Effector CD8-positive, alpha-beta T cell (primary cell): ENCODE data around the gene ITPR2.
"Not testable (repeated sequence)": the region's sequence is repeated elsewhere in the genome, so short reads cannot be mapped to it uniquely, and the experiment has no call there.

Experiments
- DNase-seq: peaks from one replicate; lab custom pipeline; 2025; lab: John Stamatoyannopoulos, UW
- total RNA-seq, 4 experiments: gene quantifications; one replicate each; lab custom pipeline; 2026; lab: John Stamatoyannopoulos, UW

The ITPR2 gene
- 145 to 247 (median 207) reads per million in 4 experiments for total RNA-seq

- peak; percentile 86 for DNase-seq
Observed at GRCh38 chr12:26832822-26833742, at the start of gene ITPR2. ITPR2 (minus strand) TSS chr12:26833194; CDS start chr12:26832781, 413 bp downstream.

DNA sequence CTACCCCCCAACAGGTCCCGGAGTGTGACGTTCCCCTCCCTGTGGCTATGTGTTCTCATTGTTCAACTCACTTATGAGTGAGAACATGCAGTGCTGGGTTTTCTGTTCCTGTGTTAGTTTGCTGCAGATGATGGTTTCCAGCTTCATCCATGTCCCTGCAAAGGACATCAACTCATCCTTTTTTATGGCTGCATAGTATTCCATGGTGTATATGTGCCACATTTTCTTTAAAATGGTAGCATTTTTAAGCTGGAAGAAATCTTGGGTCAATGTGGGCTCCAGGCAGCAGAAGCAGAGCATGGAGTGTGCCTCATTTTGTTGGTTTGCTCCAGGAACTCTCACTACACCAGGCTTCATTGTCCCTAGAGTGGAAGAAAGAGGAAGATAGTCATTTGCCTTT, 47.6 kb upstream of the ITPR2 start:
- no peak for DNase-seq

GRCh38 chr12:26878661-26879119, 45.7 kb upstream of the ITPR2 start:
- no peak for DNase-seq

GRCh38 chr12:26874501-26875296, 41.7 kb upstream of the ITPR2 start:
- no peak for DNase-seq

- no peak for DNase-seq
Observed at GRCh38 chr12:26872625-26873024, 39.6 kb upstream of the ITPR2 start.

DNA sequence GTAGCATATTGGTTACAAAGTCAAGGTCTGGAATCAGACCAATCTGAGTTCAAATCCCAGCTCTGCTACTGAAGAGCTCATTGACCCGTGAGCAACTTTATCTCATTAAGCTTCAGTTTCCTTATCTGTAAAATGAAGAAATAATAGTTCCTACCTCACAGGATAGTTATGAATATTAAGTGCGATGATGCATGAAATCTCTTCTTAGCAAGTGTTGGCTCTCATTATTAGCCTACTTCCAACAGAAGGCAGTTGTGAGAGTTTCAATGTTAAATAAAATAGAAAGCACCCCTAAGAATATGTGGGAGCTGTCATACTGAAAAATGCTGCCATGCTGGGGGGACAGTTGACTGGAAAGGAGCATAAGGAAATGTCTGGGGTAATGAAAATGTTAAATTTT, 39.0 kb upstream of the ITPR2 start:
- DNase-seq, result no peak

GRCh38 chr12:26870491-26871419, 37.8 kb upstream of the ITPR2 start:
- DNase-seq, result no peak

DNA sequence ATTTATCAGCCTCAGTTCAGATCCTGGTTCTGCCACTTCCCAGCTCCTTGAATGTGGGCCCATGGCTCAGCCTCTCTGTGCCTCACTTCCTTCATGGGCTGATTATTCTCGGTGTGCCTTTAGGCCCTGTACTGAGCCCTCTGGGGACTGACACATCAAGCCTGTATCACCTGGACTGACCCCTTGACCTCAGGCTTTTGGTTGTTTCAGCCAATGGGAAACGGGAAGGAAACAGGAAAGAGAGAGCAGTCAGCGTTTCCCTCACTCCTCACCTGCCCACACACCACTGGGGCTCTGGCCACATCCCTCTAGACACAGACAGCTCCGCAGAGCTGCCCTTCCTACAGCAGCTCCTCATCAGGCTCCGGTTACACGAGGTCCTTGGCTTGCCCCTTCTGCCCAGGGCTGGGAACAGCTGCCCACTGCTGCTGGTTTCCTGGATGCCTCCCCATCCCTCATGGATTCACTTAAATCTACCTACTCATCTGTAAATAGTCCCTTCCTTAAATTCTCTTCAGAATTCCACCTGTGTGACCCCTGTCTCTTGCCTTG, 37.0 kb upstream of the ITPR2 start:
- DNase-seq, result no peak

DNA sequence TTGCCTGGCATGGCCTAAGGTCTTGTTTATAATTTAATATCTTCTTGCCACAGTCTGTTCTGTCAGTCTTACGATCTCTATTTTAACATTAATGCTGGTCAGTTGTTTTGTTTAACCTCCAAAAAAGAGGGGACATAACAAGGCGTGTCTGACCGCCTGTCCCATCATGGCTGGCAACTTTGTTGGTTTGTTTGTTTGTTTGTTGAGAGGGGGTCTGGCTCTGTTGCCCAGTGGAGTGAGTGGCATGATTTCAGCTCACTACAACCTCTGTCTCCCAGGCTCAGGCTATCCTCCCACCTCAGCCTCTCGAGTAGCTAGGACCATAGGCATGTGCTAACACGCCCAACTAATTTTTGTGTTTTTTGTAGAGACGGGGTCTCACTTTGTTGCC, 36.1 kb upstream of the ITPR2 start:
- DNase-seq, result no peak

DNA sequence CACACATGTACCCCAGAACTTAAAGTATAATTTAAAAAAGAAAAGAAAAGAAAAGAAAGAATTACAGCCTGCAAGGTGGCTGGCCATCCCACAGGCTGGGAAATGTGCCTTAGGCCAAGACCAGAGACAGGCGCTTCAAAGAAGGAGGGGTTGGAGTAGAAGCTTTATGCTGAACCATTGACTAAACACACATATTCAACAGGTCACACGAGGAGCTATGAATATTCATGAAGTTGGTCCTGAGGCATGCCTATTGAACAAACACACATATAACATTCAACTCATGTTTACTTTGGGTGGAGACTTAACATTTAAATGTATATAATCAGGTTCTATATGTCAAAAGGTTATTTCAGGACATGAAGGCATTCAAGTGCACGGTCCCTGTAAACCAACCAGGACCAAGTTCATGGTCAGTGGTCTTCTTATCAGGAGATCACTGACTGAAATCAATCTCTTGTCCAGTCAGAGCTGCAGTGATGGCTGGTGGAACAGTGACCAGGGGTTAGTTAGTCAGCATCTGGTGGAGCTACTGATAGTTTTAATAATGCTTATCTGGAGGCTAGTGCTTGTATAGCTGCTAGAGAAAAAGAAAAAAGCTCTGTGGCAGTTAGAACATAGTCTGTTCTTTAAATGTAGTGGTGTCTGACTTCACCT, 35.6 kb upstream of the ITPR2 start:
- no peak for DNase-seq

DNA sequence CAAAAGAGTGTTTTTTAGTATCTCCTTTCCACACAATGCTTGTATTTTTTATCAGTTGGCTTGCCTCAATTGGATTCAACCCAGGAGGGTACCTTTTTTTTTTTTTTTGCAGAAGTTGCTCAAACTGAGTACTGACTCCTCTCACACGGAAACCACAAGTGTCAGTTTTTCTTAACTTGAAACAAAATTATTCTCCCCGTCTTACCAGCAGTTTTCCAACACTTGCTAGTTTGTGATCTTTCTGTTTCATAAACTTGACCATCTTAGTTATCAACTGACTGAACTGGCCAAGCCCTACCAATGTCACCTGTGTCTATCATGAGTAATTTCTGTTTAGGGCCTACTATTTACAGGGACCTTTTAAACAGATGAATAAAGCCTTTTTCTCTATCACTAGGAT, 34.1 kb upstream of the ITPR2 start:
- no peak for DNase-seq

GRCh38 chr12:26863515-26863914, 30.5 kb upstream of the ITPR2 start:
- no peak for DNase-seq

DNA sequence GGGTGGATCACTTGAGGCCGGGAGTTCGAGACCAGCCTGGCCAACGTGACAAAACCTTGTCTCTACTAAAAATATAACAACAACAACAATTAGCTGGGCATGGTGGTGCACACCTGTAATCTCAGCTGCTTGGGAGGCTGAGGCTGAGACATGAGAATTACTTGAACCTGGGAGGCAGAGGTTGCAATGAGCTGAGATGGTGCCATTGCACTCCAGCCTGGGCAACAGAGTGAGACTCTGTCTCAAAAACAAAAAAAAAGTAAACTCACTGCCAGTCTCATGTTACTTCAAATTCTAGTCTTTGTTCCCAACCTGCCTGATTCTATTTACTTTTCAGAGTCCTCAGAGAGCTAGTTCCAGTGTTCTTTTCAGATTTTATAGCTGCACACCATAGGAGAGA, 29.8 kb upstream of the ITPR2 start:
- not testable (repeated sequence) for DNase-seq

GRCh38 chr12:26861690-26862089, 28.7 kb upstream of the ITPR2 start:
- no peak for DNase-seq

GRCh38 chr12:26857465-26858176, 24.6 kb upstream of the ITPR2 start:
- no peak for DNase-seq

GRCh38 chr12:26855337-26855736, 22.3 kb upstream of the ITPR2 start:
- DNase-seq, result no peak

GRCh38 chr12:26854031-26854390, 21.0 kb upstream of the ITPR2 start:
- no peak for DNase-seq

- peak; percentile 48 for DNase-seq
Observed at GRCh38 chr12:26853303-26854030, 20.5 kb upstream of the ITPR2 start.

GRCh38 chr12:26851031-26851809, 18.2 kb upstream of the ITPR2 start:
- DNase-seq, result no peak
